ENCODE results near the gene STAG1. TPM values are rescaled to one million over a fixed set of nuclear protein-coding genes. Genes with fewer than 3 reads are reported as not detected.
"Not testable (repeated sequence)": the region's sequence is repeated elsewhere in the genome, so short reads cannot be mapped to it uniquely, and the experiment has no call there.

Gene STAG1
- polyA plus RNA-seq, 1 donor: 30.3 TPM

DNA sequence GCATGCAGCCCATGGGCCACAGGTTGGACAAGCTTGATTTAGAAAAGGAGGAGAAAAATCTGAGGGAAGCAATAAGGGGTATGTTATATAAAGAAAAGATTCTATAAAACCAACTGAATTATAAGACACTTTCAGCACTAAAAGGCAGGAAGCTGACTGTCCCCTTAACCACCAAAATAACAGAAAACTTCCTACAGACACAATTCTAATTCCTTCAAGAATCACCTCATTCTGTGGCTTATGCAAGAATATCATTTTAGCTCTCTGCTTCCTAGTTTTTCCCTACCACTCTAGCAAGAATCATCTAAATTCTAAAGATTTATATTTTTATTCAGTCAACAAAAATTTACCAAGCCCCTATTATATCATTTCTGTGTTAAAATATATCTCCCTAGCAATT is 6.3 kb downstream of the STAG1 start:
- no peak for DNase-seq (ENCODE audit: low read depth)

DNA sequence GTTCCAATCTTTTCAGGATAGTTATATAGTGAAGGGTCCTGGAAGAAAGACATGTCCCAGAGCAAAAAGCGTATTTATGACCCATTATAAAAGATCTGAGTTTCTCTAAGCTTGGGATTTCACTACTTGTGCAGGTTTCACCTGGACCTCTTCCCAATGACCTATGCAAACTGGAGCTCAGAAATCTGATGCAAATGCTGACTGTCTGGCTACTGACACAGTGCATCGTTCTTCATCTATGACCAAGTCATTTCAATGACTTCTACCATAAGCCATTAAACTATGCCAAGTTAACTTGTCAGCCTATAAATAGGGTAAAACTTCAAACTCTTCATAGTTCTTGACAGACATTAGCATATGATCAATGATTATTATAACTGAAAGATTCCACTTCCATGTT is 11.1 kb downstream of the STAG1 start:
- DNase-seq (ENCODE audit: low read depth): no peak

GRCh38 chr3:136740351-136740958 is 11.7 kb downstream of the STAG1 start:
- DNase-seq (ENCODE audit: low read depth): no peak

DNA sequence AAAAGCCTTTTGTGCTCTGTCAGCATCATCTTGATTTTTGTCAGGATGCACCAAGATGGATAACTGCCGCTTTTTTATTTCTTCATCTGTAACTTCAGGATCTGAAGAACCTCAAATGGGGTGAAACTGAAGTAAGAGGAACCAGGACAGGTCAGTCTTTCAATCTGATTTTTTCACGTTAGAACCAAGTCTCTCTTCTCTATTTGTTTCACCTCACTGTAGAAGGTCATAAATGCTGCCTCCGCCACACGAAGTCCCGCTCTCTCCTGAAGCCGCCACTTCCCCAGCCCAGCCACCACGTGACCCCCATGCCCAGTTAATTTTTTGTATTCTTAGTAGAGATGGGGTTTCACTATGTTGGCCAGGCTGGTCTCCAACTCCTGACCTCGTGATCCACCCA is 15.2 kb downstream of the STAG1 start:
- DNase-seq (ENCODE audit: low read depth): not testable (repeated sequence)

GRCh38 chr3:136735103-136735502 is 17.1 kb downstream of the STAG1 start:
- no peak for DNase-seq (ENCODE audit: low read depth)

DNA sequence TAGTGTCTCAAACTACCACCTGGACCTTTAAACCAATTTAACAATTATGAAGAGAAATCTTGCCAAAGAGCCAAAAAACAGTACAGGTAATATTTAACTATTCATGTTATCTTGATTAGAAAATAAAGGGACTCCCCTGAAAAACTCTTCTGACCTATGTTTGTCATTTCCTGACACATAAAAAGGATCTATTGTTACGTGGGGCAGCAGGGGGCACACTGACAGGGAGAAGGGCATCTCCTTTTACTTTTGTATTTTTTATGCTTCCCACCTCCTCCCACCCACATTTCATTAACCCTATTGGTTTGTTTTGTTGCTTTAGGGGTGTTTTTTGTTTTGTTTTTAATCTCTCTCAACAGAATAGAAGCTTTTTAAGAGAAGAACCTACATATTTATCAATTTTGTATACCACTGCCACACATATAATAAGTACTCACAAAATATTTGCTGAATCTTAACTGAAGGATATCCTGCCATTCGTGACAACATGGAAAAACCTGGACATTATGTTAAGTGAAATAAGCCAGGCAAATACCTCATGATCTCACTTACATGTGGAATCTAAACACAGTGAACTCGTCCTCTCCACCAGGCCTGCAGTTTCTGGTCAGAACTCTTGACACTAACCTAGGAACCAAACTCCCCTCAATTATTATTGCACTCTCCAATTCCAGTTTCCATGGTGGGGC is 17.7 kb downstream of the STAG1 start:
- DNase-seq (ENCODE audit: low read depth): no peak

- no peak for DNase-seq (ENCODE audit: low read depth)
Measured at GRCh38 chr3:136733317-136733833, 18.8 kb downstream of the STAG1 start.

- no peak for DNase-seq (ENCODE audit: low read depth)
Measured at GRCh38 chr3:136731274-136731884, 20.8 kb downstream of the STAG1 start.

- DNase-seq (ENCODE audit: low read depth): no peak
Measured at GRCh38 chr3:136730595-136731273, 21.4 kb downstream of the STAG1 start.

DNA sequence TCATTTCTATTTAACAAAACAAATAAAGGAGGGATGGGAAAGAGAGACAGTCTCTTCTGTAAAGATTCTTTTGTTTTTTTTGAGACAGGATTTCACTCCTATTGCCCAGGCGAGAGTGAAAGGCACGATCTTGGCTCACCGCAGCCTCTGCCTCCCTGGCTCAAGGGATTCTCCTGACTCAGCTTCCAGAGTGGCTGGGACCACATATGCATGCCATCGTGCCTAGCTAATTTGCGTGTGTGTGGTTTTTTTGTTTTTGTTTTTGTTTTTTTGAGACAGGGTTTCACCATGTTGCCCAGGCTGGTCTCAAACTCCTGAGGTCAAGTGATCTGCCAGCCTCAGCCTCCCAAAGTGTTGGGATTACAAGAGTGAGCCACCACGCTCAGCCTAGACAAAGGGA is 23.3 kb downstream of the STAG1 start:
- DNase-seq (ENCODE audit: low read depth): no peak

- no peak for DNase-seq (ENCODE audit: low read depth)
Measured at GRCh38 chr3:136728473-136728872, 23.7 kb downstream of the STAG1 start.

DNA sequence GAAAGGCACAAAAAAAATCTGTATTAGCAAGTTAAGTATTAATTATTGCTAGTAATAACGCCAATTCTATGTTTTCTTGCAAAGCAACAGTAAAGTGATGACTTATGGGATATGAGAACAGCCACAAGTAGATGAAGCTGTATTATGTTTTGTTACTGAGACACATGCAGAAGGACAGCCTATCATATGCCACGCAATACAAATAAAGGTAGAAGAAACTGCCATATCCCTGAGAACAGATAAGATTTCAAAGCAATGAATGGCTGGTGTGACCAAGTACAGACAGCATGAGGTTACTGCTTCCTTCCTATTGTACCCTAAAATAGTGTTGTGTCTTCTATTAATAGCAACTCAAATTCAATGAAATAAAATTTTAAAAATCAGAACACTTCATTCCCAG is 26.7 kb downstream of the STAG1 start:
- no peak for DNase-seq (ENCODE audit: low read depth)

GRCh38 chr3:136722916-136723315 is 29.3 kb downstream of the STAG1 start:
- DNase-seq (ENCODE audit: low read depth): not testable (repeated sequence)

DNA sequence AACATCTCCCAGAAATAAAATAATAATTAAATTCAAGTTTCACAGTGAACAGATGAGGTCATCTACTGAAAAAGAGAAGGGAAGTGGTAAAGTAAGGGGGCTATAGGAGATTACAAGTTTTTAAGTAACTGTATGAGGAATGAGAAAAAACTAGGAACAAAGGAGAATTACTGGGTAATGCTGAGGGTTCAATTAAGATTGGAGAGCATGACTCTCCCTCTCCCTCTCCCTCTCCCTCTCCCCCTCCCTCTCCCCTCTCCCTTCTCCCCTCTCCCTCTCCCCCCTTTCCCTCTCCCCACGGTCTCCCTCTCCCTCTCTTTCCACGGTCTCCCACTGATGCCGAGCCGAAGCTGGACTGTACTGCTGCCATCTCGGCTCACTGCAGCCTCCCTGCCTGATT is 29.8 kb downstream of the STAG1 start:
- DNase-seq (ENCODE audit: low read depth): not testable (repeated sequence)

DNA sequence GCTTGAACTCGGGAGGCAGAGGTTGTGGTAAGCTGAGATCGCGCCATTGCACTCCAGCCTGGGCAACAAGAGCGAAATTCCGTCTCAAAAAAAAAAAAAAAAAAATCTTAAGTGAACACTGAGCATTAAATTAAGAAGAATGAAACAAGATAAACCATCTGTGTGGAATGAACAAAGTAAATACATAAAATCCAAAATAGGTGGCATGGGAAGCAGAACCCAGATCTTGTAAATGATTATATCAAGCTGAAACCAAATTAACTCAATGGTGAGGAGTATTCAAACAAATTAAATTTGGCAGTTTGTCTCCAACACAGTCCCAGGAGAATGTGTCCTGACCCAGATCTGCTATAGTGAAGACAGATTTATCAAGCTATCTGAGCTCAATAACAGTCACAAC is 32.1 kb downstream of the STAG1 start:
- no peak for DNase-seq (ENCODE audit: low read depth)

GRCh38 chr3:136716629-136717028 is 35.5 kb downstream of the STAG1 start:
- no peak for DNase-seq (ENCODE audit: low read depth)

- no peak for DNase-seq (ENCODE audit: low read depth)
Measured at GRCh38 chr3:136714020-136714419, 38.2 kb downstream of the STAG1 start.

DNA sequence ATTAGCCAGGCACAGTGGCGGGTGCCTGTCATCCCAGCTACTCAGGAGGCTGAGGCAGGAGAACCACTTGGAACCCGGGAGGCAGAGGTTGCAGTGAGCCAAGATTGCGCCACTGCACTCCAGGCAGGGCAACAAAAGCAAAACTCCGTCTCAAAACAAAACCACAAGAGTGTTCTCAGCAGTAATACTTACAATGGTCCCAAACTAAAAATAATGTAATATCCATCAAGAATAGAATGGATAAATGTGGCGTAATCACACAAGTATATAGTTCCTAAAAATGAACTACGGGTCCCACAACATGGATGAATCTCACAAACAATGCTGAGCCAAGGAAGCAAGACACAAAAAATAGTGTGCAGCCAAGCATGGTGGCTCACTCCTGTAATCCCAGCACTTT is 39.2 kb downstream of the STAG1 start:
- DNase-seq (ENCODE audit: low read depth): no peak

GRCh38 chr3:136711888-136712287 is 40.3 kb downstream of the STAG1 start:
- not testable (repeated sequence) for DNase-seq (ENCODE audit: low read depth)

GRCh38 chr3:136711277-136711676 is 40.9 kb downstream of the STAG1 start:
- DNase-seq (ENCODE audit: low read depth): no peak

DNA sequence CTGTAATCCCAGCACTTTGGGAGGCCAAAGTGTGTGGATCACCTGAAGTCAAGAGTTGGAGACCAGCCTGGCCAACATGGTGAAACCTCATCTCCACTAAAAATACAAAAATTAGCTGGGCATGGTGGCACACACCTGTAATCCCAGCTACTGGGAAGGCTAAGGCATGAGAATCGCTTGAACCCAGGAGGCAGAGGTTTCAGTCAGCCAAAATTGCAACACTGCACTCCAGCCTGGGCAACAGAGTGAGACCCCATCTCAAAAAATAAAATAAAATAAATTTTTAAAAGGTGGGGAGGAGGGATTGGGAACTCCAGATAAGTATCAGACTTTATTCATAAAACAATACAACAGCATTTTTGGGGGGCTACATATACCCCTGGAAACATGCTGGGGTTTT is 42.4 kb downstream of the STAG1 start:
- not testable (repeated sequence) for DNase-seq (ENCODE audit: low read depth)

- no peak for DNase-seq (ENCODE audit: low read depth)
Measured at GRCh38 chr3:136708333-136708985, 43.7 kb downstream of the STAG1 start.

Data from forelimb muscle (tissue), 1 donor.